Urothelium cell line (cell line): ENCODE measurements around the gene CHRNA10.

Source experiments
- DNase-seq: peaks from one replicate; pipeline ENCODE4 v3.0.0; 2011; ENCODE audit warnings: low spot score, mixed read lengths
- FAIRE-seq: peaks from 2 replicates; lab custom pipeline; 2011; peaks lifted over from hg19 to GRCh38; lab: Jason Lieb, UNC

Gene CHRNA10

DNA sequence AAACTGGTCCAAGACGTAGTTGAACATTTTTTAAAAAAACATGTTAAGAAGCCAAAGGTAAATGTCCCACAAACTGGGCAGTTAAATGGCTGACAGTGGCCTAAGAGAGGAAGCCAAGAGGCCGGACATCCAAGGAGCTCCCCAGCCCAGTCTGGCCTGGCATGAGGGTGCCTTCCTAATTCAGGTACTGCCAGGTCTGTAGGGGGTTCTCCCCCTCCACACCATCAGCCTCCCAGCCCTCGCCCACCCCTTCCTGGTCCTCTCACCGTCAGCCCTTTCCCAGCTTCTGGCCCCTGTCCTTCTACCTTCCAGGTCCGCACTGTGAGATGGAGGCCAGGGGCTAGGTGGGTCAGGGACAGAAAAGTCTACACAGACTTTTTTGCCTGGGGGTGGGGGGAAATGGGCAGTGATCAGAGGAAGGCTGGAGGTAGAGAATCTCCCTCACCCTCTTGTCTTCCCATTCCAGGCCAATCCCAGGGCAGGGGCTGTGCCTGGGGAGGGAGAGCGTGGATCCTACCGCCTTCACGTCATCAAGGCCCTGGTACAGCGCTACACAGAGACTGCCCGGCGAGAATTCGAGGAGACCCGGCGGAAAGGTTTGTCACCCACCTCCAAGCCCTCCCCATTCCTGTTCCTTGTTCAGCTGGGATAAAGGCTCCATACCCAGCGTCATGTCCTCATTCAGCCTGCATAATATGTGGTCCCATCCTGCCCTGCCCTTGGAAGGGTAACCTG is 35.4 kb downstream of the CHRNA10 start:
- FAIRE-seq (no peak), DNase-seq (no peak)

- DNase-seq = no peak
- no peak for FAIRE-seq
Observed at GRCh38 chr11:3632070-3632660, 39.0 kb downstream of the CHRNA10 start.

- DNase-seq (no peak), FAIRE-seq (no peak)
Observed at GRCh38 chr11:3631331-3631730, 39.9 kb downstream of the CHRNA10 start.

DNA sequence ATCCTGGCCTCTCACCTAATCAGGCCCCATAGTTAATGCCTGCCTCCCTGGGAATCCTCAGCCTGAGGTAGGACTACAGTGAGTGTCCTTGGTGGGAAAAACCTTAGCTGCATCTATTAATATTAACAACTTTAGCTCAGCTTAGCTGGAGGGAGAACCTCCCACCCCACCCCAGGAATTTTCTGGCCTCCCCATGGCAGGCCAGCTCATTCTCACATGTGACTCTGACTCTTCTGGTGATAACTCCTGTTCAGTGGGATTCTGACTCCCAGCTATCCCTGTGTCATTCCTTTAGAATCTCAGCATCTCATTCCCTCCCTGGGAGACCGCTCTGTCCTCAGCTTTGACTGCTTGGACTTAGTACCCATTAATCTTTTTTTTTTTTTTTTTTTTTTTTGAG is 43.9 kb downstream of the CHRNA10 start:
- DNase-seq = no peak
- no peak for FAIRE-seq

DNA sequence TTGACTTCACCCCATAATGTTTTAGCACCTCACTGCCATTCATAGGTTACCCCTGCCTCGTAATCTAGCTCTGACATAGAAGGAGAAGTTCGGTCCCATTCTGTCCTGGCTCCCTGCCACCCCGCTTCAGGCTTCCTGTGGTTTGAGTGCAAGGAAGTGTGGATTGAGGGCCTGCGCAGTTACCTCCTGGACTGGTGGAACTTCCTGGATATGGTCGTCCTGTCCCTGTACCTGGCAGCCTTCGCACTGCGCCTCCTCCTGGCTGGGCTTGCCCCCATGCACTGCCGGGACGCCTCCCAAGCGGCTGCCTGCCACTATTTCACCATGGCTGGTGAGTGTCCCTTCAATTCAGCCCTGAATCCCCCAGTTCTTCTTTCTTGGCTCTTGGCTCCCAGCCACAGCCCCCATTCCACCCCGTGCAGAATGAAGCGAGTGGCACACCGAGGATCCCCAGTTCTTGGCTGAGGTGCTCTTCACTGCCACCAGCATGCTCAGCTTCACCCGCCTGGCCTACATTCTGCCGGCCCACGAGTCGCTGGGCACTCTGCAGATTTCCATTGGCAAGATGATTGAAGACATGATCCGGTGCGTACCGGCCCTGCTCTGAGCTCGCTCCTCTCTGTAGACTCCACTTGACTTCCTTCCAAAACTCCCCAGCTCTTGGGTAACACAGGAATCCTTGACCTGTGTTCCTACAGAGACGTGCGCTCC is 44.8 kb downstream of the CHRNA10 start:
- no peak for DNase-seq
- FAIRE-seq = no peak

GRCh38 chr11:3623767-3624458 is 47.3 kb downstream of the CHRNA10 start:
- no peak for DNase-seq
- no peak for FAIRE-seq

GRCh38 chr11:3623121-3623520 is 48.1 kb downstream of the CHRNA10 start:
- DNase-seq = no peak
- no peak for FAIRE-seq

DNA sequence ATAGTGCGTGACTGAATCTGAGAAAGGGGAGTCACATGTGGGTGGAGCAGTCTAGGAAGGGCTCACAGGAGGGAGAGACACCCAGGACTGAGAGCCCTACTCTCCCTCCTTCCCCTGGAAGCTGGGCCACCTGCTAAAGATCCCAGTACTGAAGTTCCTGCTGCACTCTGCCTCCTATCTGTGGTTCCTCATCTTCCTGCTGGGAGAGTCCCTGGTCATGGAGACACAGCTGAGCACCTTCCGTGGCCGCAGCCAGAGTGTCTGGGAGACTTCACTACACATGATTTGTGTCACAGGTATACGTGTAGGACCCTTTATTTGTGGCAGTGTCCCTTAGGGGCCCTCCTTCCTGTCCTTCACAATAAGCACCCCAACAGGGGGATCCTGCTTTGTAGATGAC is 48.7 kb downstream of the CHRNA10 start:
- FAIRE-seq (no peak), DNase-seq (no peak)

- DNase-seq = no peak
- no peak for FAIRE-seq
Observed at GRCh38 chr11:3617990-3618389, 53.2 kb downstream of the CHRNA10 start.

GRCh38 chr11:3616721-3617460 is 54.3 kb downstream of the CHRNA10 start:
- no peak for FAIRE-seq

GRCh38 chr11:3615998-3616397 is 55.2 kb downstream of the CHRNA10 start:
- FAIRE-seq (no peak), DNase-seq (no peak)

More at GRCh38 chr11:3616721-3617460, 54.3 kb downstream of the CHRNA10 start:
- no peak for DNase-seq
